IPS-NIHi11 (cell line): ENCODE results near the gene PRMT3.
"Not testable (repeated sequence)": the region's sequence is repeated elsewhere in the genome, so short reads cannot be mapped to it uniquely, and the experiment has no call there.

Source experiments
- DNase-seq: peaks from one replicate; pipeline ENCODE4 v3.0.0; 2012; ENCODE audit warnings: mixed read lengths, low spot score

Gene PRMT3

GRCh38 chr11:20387261-20388095 lies at the start of gene PRMT3:
Gene PRMT3 (plus strand): TSS chr11:20387716. CDS start chr11:20387747, 31 bp downstream.
- DNase-seq: peak; percentile 97

GRCh38 chr11:20342347-20343141 lies 45.0 kb upstream of the PRMT3 start:
- DNase-seq: no peak

- no peak for DNase-seq
Measured at GRCh38 chr11:20351136-20351535, 36.4 kb upstream of the PRMT3 start.

GRCh38 chr11:20351751-20352262 lies 35.7 kb upstream of the PRMT3 start:
- DNase-seq: no peak

- peak; percentile 57 for DNase-seq
Measured at GRCh38 chr11:20353829-20354434, 33.6 kb upstream of the PRMT3 start.

- DNase-seq: peak; percentile 44
Measured at GRCh38 chr11:20355221-20356219, 32.0 kb upstream of the PRMT3 start.

GRCh38 chr11:20357150-20357549 lies 30.4 kb upstream of the PRMT3 start:
- no peak for DNase-seq

GRCh38 chr11:20360650-20361049 lies 26.9 kb upstream of the PRMT3 start:
- DNase-seq: no peak

- no peak for DNase-seq
Measured at GRCh38 chr11:20362481-20362880, 25.0 kb upstream of the PRMT3 start.

- no peak for DNase-seq
Measured at GRCh38 chr11:20363149-20363499, 24.4 kb upstream of the PRMT3 start.

GRCh38 chr11:20363500-20364340 lies 23.8 kb upstream of the PRMT3 start, which contains the start of gene HTATIP2:
Gene HTATIP2 (plus strand): TSS chr11:20363714. CDS start chr11:20364238, 524 bp downstream.
- peak; percentile 79 for DNase-seq

- peak; percentile 18 for DNase-seq
Measured at GRCh38 chr11:20364341-20364792, 23.1 kb upstream of the PRMT3 start.

- not testable (repeated sequence) for DNase-seq
Measured at GRCh38 chr11:20365465-20365864, 22.1 kb upstream of the PRMT3 start.

- peak; percentile 22 for DNase-seq
Measured at GRCh38 chr11:20367313-20367948, 20.1 kb upstream of the PRMT3 start.

- no peak for DNase-seq
Measured at GRCh38 chr11:20368438-20368837, 19.1 kb upstream of the PRMT3 start.

GRCh38 chr11:20369826-20370225 lies 17.7 kb upstream of the PRMT3 start:
- DNase-seq: no peak

- DNase-seq: no peak
Measured at GRCh38 chr11:20372081-20372626, 15.4 kb upstream of the PRMT3 start.

- no peak for DNase-seq
Measured at GRCh38 chr11:20373147-20373546, 14.4 kb upstream of the PRMT3 start.

GRCh38 chr11:20373568-20374209 lies 13.8 kb upstream of the PRMT3 start:
- no peak for DNase-seq
